ENCODE results near the gene RAB23.

DNA sequence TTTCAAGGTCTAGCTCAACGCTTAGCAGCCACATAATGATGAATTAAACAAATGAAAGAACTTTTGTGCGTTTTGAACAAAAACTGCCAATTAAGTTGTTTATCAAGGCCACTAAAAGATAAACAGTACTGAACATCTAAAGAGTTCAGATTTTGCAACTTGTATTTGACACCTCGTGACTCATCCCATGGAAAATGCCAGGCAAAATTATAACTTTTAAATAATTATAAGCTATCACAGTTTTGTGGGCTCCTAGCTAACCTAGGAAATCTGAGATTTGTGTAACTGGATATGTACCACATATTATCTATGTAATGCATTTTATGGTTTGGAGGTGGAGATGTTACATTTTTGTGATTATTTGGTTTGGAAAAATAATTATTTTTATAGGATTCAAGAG lies 59.6 kb downstream of the RAB23 start:
- TF ChIP-seq, protein P1, sequence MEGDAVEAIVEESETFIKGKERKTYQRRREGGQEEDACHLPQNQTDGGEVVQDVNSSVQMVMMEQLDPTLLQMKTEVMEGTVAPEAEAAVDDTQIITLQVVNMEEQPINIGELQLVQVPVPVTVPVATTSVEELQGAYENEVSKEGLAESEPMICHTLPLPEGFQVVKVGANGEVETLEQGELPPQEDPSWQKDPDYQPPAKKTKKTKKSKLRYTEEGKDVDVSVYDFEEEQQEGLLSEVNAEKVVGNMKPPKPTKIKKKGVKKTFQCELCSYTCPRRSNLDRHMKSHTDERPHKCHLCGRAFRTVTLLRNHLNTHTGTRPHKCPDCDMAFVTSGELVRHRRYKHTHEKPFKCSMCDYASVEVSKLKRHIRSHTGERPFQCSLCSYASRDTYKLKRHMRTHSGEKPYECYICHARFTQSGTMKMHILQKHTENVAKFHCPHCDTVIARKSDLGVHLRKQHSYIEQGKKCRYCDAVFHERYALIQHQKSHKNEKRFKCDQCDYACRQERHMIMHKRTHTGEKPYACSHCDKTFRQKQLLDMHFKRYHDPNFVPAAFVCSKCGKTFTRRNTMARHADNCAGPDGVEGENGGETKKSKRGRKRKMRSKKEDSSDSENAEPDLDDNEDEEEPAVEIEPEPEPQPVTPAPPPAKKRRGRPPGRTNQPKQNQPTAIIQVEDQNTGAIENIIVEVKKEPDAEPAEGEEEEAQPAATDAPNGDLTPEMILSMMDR (IDR thresholded peaks at IDR 0.05): no peak
- no peak for TF ChIP-seq POLR2A (IDR thresholded peaks at IDR 0.05)
